SHP77 treated with DMSO at 0.1 percent for 48 hours (cell line): ENCODE data around the gene KIFC3.
A peak's percentile ranks its signal among the peaks of the same experiment; 100 is the strongest.
"Not testable (repeated sequence)": the region's sequence is repeated elsewhere in the genome, so short reads cannot be mapped to it uniquely, and the experiment has no call there.

Experiments
- DNase-seq: peaks from one replicate; lab custom pipeline; 2025; lab: John Stamatoyannopoulos, UW

Gene KIFC3

GRCh38 chr16:57786632-57787518, 15.4 kb downstream of the KIFC3 start:
- no peak for DNase-seq

GRCh38 chr16:57785924-57786323, 16.4 kb downstream of the KIFC3 start:
- DNase-seq = no peak

GRCh38 chr16:57785385-57785784, 16.9 kb downstream of the KIFC3 start:
- DNase-seq = no peak

- no peak for DNase-seq
Observed at GRCh38 chr16:57784334-57784733, 18.0 kb downstream of the KIFC3 start.

GRCh38 chr16:57783883-57784282, 18.4 kb downstream of the KIFC3 start:
- DNase-seq = no peak

- no peak for DNase-seq
Observed at GRCh38 chr16:57783116-57783515, 19.2 kb downstream of the KIFC3 start.

GRCh38 chr16:57782607-57783055, 19.7 kb downstream of the KIFC3 start:
- not testable (repeated sequence) for DNase-seq

- no peak for DNase-seq
Observed at GRCh38 chr16:57781741-57782606, 20.3 kb downstream of the KIFC3 start.

- DNase-seq = no peak
Observed at GRCh38 chr16:57781349-57781740, 20.9 kb downstream of the KIFC3 start.

- DNase-seq = not testable (repeated sequence)
Observed at GRCh38 chr16:57779836-57780235, 22.5 kb downstream of the KIFC3 start.

- no peak for DNase-seq
Observed at GRCh38 chr16:57778658-57779057, 23.6 kb downstream of the KIFC3 start.

GRCh38 chr16:57775661-57776469, 26.4 kb downstream of the KIFC3 start:
- DNase-seq = peak; percentile 91

GRCh38 chr16:57774705-57775285, 27.5 kb downstream of the KIFC3 start:
- DNase-seq = no peak

GRCh38 chr16:57773655-57774295, 28.5 kb downstream of the KIFC3 start:
- DNase-seq = peak; percentile 19

GRCh38 chr16:57773019-57773418, 29.3 kb downstream of the KIFC3 start:
- no peak for DNase-seq

GRCh38 chr16:57771141-57771785, 31.0 kb downstream of the KIFC3 start:
- DNase-seq = no peak

GRCh38 chr16:57770361-57770760, 31.9 kb downstream of the KIFC3 start:
- DNase-seq = peak; percentile 28

- no peak for DNase-seq
Observed at GRCh38 chr16:57769541-57770145, 32.6 kb downstream of the KIFC3 start.

GRCh38 chr16:57766714-57767348, 35.5 kb downstream of the KIFC3 start:
- no peak for DNase-seq
